NCI-H187 (cell line): ENCODE data around the gene ZNF700.
A peak's percentile ranks its signal among the peaks of the same experiment; 100 is the strongest.
"Not testable (repeated sequence)": the region's sequence is repeated elsewhere in the genome, so short reads cannot be mapped to it uniquely, and the experiment has no call there.

Experiments
- DNase-seq, 2 experiments: peaks; one replicate each; lab custom pipeline; 2025; lab: John Stamatoyannopoulos, UW

Gene ZNF700

GRCh38 chr19:11941361-11941887 is 16.5 kb downstream of the ZNF700 start:
- DNase-seq, result not testable (repeated sequence)

GRCh38 chr19:11942008-11942842 is 17.3 kb downstream of the ZNF700 start:
- no peak for DNase-seq

GRCh38 chr19:11942843-11943108 is 17.9 kb downstream of the ZNF700 start:
- DNase-seq, result no peak

- DNase-seq, result no peak
Observed at GRCh38 chr19:11944656-11945055, 19.7 kb downstream of the ZNF700 start.

- DNase-seq, result no peak
Observed at GRCh38 chr19:11948646-11949045, 23.7 kb downstream of the ZNF700 start.

- no peak for DNase-seq
Observed at GRCh38 chr19:11949201-11949600, 24.3 kb downstream of the ZNF700 start.

- DNase-seq, result not testable (repeated sequence)
Observed at GRCh38 chr19:11949614-11950080, 24.7 kb downstream of the ZNF700 start.

GRCh38 chr19:11950312-11950711 is 25.4 kb downstream of the ZNF700 start:
- no peak for DNase-seq

- peak in 1 of 2 experiments; percentile 25 for DNase-seq
Observed at GRCh38 chr19:11963566-11964355, 38.9 kb downstream of the ZNF700 start.

- no peak for DNase-seq
Observed at GRCh38 chr19:11964496-11964857, 39.6 kb downstream of the ZNF700 start.

- peak in 1 of 2 experiments; percentile 3 for DNase-seq
Observed at GRCh38 chr19:11964858-11965645, 40.1 kb downstream of the ZNF700 start, which contains the start of gene ZNF763. Gene ZNF763 (plus strand): TSS chr19:11965040. CDS start chr19:11965209, 169 bp downstream.

- no peak for DNase-seq
Observed at GRCh38 chr19:11970174-11970573, 45.3 kb downstream of the ZNF700 start.

GRCh38 chr19:11971041-11971440 is 46.1 kb downstream of the ZNF700 start:
- DNase-seq, result no peak

GRCh38 chr19:11973019-11973810 is 48.3 kb downstream of the ZNF700 start:
- DNase-seq, result no peak

GRCh38 chr19:11978492-11979100 is 53.7 kb downstream of the ZNF700 start:
- DNase-seq, result no peak

- no peak for DNase-seq
Observed at GRCh38 chr19:11979527-11979926, 54.6 kb downstream of the ZNF700 start.

- no peak for DNase-seq
Observed at GRCh38 chr19:11982526-11982925, 57.6 kb downstream of the ZNF700 start.

- no peak for DNase-seq
Observed at GRCh38 chr19:11984986-11985385, 60.1 kb downstream of the ZNF700 start.

- DNase-seq, result no peak
Observed at GRCh38 chr19:11986754-11987153, 61.8 kb downstream of the ZNF700 start.

GRCh38 chr19:11987405-11988281 is 62.7 kb downstream of the ZNF700 start:
- peak; percentile 79 to 84 for DNase-seq
